ENCODE measurements around the gene FASTKD1.
A peak's percentile ranks its signal among the peaks of the same experiment; 100 is the strongest.
"Not testable (repeated sequence)": the region's sequence is repeated elsewhere in the genome, so short reads cannot be mapped to it uniquely, and the experiment has no call there.

The FASTKD1 gene

GRCh38 chr2:169583518-169583917 lies 9.9 kb upstream of the FASTKD1 start:
- DNase-seq (ENCODE audit: low spot score): no peak
- in situ Hi-C loops (cut with MboI; ENCODE audit: low pct_unique_long_range_greater_than_20kb, low sequenced_read_pairs, unreplicated experiment): no loop called here
- no peak for TF ChIP-seq CTCF (IDR thresholded peaks at IDR 0.05; ENCODE audit: extremely low read depth, insufficient read depth, missing control alignments)

- in situ Hi-C loops (cut with MboI; ENCODE audit: low pct_unique_long_range_greater_than_20kb, low sequenced_read_pairs, unreplicated experiment); DNase-seq (ENCODE audit: low spot score): not testable (repeated sequence)
Observed at GRCh38 chr2:169582552-169583266, 9.0 kb upstream of the FASTKD1 start.

GRCh38 chr2:169579044-169579443 lies 5.4 kb upstream of the FASTKD1 start:
- TF ChIP-seq CTCF (IDR thresholded peaks at IDR 0.05; ENCODE audit: extremely low read depth, insufficient read depth, missing control alignments): no peak
- DNase-seq (ENCODE audit: low spot score): no peak
- in situ Hi-C loops (cut with MboI; ENCODE audit: low pct_unique_long_range_greater_than_20kb, low sequenced_read_pairs, unreplicated experiment): no loop called here

GRCh38 chr2:169575264-169575663 lies 1.6 kb upstream of the FASTKD1 start:
- in situ Hi-C loops (cut with MboI; ENCODE audit: low pct_unique_long_range_greater_than_20kb, low sequenced_read_pairs, unreplicated experiment): not testable (repeated sequence)

GRCh38 chr2:169574539-169574938 lies 874 bp upstream of the FASTKD1 start:
- in situ Hi-C loops (cut with MboI; ENCODE audit: low pct_unique_long_range_greater_than_20kb, low sequenced_read_pairs, unreplicated experiment): not testable (repeated sequence)

More at GRCh38 chr2:169575264-169575663, 1.6 kb upstream of the FASTKD1 start:
- DNase-seq (ENCODE audit: low spot score): not testable (repeated sequence)

GRCh38 chr2:169573974-169574299 lies 272 bp upstream of the FASTKD1 start:
- TF ChIP-seq CTCF (IDR thresholded peaks at IDR 0.05; ENCODE audit: extremely low read depth, insufficient read depth, missing control alignments): no peak
- in situ Hi-C loops (cut with MboI; ENCODE audit: low pct_unique_long_range_greater_than_20kb, low sequenced_read_pairs, unreplicated experiment): no loop called here
- peak; percentile 27 for DNase-seq (ENCODE audit: low spot score)

More at GRCh38 chr2:169574539-169574938, 874 bp upstream of the FASTKD1 start:
- DNase-seq (ENCODE audit: low spot score): not testable (repeated sequence)

GRCh38 chr2:169572821-169573159 lies 875 bp downstream of the FASTKD1 start:
- DNase-seq (ENCODE audit: low spot score): no peak
- no peak for TF ChIP-seq CTCF (IDR thresholded peaks at IDR 0.05; ENCODE audit: extremely low read depth, insufficient read depth, missing control alignments)
- in situ Hi-C loops (cut with MboI; ENCODE audit: low pct_unique_long_range_greater_than_20kb, low sequenced_read_pairs, unreplicated experiment): no loop called here

GRCh38 chr2:169572189-169572588 lies 1.5 kb downstream of the FASTKD1 start:
- no peak for TF ChIP-seq CTCF (IDR thresholded peaks at IDR 0.05; ENCODE audit: extremely low read depth, insufficient read depth, missing control alignments)
- in situ Hi-C loops (cut with MboI; ENCODE audit: low pct_unique_long_range_greater_than_20kb, low sequenced_read_pairs, unreplicated experiment): no loop called here
- DNase-seq (ENCODE audit: low spot score): no peak
